ENCODE measurements around the gene CORO6.

DNA sequence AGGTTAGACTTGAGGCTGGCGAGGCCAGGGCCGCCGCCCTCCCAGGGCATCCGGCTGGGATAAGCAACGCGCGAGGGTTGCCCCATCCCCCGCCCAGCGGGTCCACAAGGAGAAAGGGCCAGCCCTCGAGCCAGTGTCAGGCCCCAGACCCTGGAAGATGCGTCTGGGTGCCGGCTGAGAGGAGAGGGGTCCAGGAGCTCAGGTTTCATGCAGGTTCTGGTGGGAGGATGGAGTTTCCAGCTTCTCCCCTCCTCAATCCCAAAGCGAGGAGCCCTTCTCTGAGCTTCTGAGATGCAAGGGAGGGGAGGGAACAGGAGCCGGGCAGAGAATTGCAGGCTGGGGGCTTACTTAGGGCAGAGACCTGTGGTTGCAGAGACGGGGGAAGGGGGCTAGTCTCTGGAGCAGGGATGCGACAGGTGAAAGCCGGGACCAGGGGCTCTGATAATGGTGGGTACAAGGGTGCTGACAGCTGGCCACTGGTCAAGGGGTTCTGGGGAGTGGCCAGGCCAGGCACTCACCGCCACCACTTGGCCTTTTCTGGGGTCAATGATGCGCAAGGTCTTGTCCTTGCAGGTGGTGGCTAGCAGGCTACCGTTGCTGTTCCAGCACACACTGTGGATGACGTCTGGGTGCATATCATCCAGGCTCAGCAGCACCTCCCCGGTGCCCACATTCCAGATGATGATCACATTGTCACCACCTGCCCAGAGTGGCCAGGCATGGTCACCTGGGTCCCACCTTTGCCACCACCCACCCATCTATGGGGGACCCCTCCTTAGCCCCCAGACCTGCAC lies 4.2 kb downstream of the CORO6 start:
- TF ChIP-seq EZH2 (IDR thresholded peaks at IDR 0.05; ENCODE audit: borderline replicate concordance, insufficient read depth, low read depth, low read length, poor library complexity, severe bottlenecking): no peak
- TF ChIP-seq, protein P1, sequence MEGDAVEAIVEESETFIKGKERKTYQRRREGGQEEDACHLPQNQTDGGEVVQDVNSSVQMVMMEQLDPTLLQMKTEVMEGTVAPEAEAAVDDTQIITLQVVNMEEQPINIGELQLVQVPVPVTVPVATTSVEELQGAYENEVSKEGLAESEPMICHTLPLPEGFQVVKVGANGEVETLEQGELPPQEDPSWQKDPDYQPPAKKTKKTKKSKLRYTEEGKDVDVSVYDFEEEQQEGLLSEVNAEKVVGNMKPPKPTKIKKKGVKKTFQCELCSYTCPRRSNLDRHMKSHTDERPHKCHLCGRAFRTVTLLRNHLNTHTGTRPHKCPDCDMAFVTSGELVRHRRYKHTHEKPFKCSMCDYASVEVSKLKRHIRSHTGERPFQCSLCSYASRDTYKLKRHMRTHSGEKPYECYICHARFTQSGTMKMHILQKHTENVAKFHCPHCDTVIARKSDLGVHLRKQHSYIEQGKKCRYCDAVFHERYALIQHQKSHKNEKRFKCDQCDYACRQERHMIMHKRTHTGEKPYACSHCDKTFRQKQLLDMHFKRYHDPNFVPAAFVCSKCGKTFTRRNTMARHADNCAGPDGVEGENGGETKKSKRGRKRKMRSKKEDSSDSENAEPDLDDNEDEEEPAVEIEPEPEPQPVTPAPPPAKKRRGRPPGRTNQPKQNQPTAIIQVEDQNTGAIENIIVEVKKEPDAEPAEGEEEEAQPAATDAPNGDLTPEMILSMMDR (IDR thresholded peaks at IDR 0.05): peak; percentile 20
